Stomach (tissue), 4 donors: ENCODE measurements around the gene PRUNE2.

Source experiments
- POLR2A ChIP-seq, 4 donors: fragments of 450-650 bp; IDR thresholded peaks; one replicate each; pipeline ENCODE4 v1.6.1; 2016; ENCODE audit warnings: antibody characterized with exemption in 4 of 4, control low read depth in 2 of 4, mild to moderate bottlenecking in 1 of 4, moderate library complexity in 1 of 4
- POLR2AphosphoS5 ChIP-seq, 3 donors: sonication (generic); formaldehyde crosslinking; IDR thresholded peaks; one replicate each; pipeline ENCODE4 v1.6.1; 2016; ENCODE audit warnings: antibody characterized with exemption in 3 of 3
- TF ChIP-seq, protein P1 (sequence below), 7 experiments: fragments of 450-650 bp in 4 of 7; fragments of 200-600 bp in 3 of 7; sonication (generic) in 3 of 7; IDR thresholded peaks; one replicate each; pipeline ENCODE4 v1.5.1; 2016 to 2019; ENCODE audit warnings: antibody characterized with exemption in 7 of 7, control low read depth in 2 of 7, mild to moderate bottlenecking in 1 of 7

DNA sequence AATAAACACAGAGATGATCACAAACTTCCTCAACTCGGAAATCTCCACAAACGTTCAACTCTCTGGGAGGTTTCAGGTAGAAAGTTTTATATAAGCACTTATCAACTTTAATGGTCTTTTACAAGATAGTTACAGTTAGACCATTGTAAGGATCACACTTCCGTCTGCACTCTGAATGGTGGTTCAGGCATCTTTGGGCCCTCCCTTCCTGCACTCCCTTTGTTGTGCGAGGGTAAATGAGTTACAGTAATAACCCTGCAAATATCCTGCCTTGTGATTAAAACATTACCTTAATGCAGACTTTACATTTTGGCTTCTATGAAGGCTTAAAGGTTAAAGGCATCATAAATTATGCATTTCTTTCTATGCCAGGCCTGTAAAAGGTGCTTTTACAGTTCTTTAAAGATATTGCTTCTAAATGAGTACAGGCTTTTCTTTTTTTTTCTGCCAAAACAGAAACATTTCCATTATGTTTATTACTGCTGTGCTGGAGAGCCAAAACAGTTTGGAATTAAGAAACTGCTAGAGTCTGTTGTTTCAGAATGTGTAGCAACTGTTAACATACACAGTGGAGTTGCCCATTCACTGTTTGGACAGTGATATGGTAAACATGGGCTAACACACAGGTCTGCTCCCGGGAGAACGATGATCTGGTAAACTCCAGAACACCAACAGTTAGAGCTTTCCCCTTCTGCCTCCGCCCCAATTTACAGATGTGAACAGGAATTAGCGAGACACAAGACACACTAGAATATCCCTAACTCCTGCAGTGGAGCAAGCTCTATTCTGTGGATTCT lies 1.1 kb downstream of the PRUNE2 start:
- TF ChIP-seq, protein P1, sequence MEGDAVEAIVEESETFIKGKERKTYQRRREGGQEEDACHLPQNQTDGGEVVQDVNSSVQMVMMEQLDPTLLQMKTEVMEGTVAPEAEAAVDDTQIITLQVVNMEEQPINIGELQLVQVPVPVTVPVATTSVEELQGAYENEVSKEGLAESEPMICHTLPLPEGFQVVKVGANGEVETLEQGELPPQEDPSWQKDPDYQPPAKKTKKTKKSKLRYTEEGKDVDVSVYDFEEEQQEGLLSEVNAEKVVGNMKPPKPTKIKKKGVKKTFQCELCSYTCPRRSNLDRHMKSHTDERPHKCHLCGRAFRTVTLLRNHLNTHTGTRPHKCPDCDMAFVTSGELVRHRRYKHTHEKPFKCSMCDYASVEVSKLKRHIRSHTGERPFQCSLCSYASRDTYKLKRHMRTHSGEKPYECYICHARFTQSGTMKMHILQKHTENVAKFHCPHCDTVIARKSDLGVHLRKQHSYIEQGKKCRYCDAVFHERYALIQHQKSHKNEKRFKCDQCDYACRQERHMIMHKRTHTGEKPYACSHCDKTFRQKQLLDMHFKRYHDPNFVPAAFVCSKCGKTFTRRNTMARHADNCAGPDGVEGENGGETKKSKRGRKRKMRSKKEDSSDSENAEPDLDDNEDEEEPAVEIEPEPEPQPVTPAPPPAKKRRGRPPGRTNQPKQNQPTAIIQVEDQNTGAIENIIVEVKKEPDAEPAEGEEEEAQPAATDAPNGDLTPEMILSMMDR (IDR thresholded peaks at IDR 0.05), result no peak
- TF ChIP-seq POLR2A (IDR thresholded peaks at IDR 0.05), result no peak
- no peak for TF ChIP-seq POLR2AphosphoS5 (IDR thresholded peaks at IDR 0.05)
